ENCODE measurements around the gene ASCL5.

- TF ChIP-seq CTCF (IDR thresholded peaks at IDR 0.05) (no peak), POLR2A (IDR thresholded peaks at IDR 0.05) (no peak)
Measured at GRCh38 chr1:201126832-201127754, at the start of gene ASCL5.
